HG02981 (cell line): ENCODE data around the gene RBM5.
A peak's percentile ranks its signal among the peaks of the same experiment; 100 is the strongest.
"Not testable (repeated sequence)": the region's sequence is repeated elsewhere in the genome, so short reads cannot be mapped to it uniquely, and the experiment has no call there.

ENCODE experiments used
- ATAC-seq: cut with Tn5 transposase; IDR thresholded peaks from one replicate; pipeline ENCODE4 v1.9.1; 2021; ENCODE audit warnings: mild to moderate bottlenecking, moderate library complexity; ENCODE audit not compliant: unreplicated experiment

Gene RBM5

DNA sequence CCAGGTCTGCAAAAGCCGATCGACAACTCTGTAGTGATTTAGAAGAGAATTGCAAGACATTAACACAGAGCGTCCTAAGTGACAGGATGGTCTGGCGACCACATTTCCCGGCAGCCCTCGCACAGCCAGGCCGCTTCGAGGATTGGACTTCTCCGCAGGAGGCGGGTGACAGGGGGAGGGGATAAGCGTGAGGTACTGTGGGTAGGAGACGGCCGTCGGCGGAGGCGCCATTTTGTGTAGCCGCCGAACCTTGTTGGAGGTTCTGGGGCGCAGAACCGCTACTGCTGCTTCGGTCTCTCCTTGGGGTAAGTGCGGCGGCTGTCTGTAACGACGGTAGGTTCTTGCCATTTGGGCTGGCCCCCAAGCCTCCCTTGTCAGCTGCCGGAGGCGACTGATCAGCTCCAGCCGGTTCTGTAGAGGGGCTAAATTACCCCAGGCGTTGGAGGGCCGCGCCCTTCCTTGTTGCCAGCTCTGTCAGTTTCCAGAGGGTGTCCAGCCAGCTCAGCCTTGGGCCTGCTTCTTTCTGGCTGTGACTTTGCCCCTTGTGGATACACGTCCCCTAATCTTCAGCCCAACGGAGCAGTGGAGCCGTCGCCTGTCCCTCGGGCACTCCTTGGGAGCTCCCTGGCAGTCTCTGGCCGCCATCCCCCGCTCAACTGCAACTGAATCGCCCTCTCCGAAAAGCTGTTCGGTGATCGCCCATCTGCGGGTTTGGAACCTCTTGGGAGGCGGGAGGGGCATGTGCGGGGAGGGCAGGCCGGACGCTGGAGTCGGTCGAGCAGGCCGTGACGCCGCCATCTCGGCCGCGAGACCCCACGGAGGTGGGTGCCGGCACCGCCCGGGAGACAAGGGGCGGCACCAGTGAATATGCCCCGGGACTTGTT lies at the start of gene RBM5:
RBM5 (plus strand) TSS at position 195 of the 884 bp plus-strand sequence. CDS start 1,516 bp downstream, outside the sequence.
- peak; percentile 97 for ATAC-seq

DNA sequence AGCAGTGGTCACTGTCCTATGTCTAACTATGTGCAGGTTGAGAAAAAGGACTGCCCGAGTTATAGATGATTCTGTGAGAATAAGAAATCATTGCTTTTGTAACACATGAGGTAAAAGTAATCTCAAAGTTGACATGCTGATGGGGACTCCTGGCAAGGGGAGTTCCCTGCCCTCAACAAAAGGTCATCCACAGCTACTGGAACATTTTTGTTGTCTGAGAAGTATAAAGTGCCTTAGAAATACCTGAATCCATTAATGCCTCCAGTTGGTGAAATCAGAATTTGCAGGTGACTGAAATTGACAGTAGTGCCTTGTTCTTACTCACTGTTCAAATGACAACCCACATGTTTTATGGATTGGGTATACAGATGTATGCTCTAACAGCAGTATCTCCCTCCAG lies 43.7 kb upstream of the RBM5 start:
- ATAC-seq = no peak

DNA sequence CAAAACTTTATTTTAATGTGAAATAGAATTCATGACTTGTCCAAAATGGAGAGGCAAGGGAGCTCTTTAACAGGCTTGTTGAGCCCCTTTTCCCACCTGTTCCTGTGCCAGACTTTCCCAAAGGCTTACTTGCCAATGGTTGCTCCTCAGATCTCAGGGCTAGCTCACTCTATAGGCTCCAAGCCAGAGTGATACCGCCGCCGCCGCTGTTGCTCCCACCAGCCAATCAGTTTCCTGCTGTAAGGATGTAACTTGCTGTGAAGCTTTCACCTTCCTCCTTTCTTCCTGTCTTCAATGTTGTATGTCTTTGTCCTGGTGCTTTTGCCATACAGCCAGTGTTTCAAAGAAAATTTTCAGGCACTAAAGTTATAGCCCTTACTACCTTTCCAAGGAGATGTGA lies 41.3 kb upstream of the RBM5 start:
- no peak for ATAC-seq

DNA sequence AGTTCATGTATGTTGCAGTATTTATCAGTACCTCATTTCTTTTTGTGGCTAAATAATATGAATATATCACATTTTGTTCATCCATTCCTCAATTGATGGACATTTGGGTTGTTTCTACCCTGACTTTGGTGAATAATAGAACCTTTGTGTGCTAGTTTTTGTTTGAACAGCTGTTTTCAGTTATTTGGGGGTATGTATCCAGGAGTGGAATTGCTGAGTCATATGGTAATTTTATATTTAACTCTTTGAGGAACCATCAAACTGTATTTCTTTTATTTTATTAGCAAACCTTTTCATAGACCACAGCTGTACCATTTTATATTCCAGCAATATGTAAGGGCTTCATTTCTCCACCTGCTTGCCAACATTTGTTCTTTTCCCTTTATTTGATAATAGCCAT lies 38.4 kb upstream of the RBM5 start:
- no peak for ATAC-seq

DNA sequence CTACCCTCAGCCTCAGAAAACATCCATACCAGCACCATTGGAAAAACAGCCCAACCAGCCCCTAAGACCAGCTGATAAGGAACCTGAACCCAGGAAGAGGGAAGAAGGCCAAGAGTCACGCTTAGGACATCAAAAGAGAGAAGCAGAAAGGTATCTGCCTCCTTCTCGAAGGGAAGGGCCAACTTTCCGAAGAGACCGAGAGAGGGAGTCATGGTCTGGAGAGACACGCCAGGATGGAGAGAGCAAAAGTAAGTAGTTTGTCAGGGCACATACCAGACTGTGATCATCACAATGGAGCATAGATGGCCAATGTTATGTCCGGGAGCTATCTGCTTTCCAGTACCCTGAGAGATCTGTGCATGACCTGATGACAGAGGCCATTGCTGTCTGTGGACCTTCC lies 31.0 kb upstream of the RBM5 start:
- ATAC-seq = no peak

DNA sequence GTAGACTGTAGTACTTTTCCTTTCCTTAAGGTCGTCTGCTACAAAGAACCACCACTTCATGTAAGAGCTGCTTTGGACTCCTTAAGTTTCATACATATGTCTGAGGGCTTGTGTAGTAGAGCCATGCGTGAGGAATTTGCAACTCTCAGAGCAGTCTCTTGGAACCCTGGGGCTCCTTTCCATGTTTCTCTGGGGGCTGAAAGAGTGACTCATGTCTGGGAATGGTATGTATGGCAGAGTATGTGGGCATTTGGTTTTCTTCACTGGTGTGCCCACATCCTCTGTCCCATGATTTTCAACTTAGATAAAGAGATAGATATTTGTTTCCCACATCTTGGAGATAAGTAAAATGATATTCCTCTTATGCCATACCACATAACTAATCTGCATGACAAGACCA lies 20.6 kb upstream of the RBM5 start:
- ATAC-seq = no peak

DNA sequence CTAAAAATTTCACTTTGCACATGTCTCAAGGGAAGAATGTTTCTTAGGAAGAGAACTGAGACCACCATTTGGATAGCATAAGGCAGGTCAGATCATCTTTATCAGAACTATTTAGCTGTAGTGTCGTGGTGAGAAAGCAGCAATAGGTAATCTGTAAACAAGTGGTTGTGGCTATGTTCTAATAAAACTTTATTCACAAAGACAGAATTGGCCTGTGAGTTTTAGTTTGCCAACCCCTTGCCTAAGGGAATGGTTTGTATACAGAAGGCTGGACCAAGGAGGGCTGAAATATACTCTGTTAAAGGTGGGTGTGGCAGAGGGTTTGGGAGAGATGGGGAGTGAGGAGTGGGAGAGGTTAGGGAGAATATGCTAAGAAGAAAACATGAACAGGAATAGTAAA lies 10.6 kb upstream of the RBM5 start:
- no peak for ATAC-seq

DNA sequence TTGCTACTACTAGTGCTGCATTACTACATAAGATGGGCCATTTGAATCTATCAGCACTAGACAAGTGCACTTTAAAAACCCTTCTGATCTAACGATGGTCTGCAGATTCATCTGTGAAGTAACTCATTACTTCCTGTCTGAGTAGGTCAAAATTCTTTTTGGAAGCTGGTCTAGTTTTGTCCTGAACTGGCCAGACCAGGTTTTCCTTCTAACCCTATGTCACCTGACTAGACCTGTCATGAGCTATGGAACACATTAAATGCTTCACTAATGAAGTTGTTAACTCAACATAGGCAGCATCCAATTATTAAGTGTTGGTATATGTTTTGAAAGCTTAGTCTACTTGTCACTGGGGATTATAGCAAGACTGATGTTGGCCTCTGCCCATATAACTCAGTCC lies 10.1 kb upstream of the RBM5 start:
- no peak for ATAC-seq

DNA sequence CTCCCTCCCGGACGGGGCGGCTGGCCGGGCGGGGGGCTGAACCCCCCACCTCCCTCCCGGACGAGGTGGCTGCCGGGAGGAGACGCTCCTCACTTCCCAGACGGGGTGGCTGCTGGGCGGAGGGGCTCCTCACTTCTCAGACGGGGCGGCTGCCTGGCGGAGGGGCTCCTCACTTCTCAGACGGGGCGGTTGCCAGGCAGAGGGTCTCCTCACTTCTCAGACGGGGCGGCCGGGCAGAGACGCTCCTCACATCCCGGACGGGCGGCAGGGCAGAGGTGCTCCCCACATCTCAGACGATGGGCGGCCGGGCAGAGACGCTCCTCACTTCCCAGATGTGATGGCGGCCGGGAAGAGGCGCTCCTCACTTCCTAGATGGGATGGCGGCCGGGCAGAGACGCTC lies 3.8 kb upstream of the RBM5 start:
- ATAC-seq = not testable (repeated sequence)

DNA sequence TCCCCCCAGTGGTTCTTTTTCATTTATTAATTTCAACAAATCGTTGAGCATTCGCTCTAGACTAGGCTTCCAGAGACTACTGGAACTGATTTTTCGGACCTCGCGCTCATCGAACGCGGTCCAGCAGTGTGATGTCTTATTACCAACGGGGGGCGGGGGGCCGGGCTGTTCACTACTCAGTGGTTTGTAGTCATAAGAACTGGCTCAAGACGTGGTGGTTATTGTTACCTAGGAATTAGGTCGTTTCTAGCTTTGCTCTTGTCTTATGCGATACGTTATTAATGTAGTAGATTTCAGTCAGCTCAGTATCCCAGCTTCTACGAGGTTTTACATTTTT lies 858 bp downstream of the RBM5 start:
- no peak for ATAC-seq

DNA sequence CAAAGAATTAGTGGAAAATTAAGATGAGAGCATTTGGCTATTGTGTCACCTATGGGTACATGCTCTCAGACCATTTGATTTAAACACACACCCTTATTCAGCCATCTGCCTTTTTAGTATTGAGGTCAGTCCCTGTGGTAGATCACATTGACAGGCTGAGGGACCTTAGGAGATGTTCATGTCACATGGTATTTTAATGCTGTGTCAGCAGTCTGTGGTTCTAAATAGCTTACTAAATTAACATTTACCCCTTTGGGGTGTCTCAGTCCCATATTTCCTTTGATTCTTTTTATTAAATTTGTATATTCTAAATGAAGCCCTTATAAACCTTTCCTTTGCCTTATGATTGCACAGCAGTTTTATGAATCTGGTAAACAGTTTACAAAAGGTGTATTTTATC lies 2.3 kb downstream of the RBM5 start:
- no peak for ATAC-seq

DNA sequence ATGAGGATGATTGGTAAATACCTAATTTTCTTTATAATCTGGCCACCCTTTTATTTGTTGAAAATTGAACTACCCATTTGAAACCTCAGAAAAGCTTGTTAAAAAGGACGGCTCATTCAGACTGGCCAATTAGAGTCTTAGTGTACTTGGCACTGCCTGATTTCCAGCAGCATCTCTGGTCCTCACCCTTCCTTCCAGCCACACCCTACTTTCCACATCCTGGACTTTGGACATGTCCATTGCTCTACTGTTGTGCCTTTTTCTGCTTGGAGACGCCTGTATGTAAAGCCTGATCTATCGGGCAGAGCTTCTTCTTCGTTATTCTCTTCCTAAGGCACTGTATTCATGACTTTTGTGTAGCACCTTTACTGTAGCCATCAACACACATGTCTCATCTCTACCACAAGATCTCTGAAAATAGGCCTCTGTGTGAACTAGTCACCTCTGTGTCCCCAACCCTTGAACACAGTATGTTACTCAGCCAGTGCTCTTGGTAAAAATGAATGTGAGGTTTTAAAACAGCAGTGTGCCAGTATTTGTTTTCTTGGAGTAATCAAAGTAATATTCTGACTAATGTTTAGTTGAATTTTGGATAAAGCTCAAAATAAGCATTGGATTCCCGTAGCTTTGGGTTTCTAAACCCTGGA lies 6.8 kb downstream of the RBM5 start:
- ATAC-seq = no peak

DNA sequence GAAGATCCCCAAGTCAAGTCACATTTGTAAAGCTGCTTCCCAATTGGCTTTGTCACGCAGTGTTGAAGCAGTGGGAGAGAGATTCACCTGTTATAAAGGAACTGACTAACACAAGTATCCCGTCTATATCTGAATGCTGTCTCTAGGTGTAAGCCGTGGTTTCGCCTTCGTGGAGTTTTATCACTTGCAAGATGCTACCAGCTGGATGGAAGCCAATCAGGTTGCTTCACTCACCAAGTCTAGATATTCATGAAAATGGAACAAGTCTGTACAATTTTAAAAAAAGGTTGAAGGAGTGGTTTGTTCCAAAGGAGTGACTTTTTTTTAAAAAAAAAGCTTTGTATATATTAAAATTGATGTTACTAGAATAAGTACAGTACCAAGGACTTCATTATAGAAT lies 11.7 kb downstream of the RBM5 start:
- ATAC-seq = no peak

DNA sequence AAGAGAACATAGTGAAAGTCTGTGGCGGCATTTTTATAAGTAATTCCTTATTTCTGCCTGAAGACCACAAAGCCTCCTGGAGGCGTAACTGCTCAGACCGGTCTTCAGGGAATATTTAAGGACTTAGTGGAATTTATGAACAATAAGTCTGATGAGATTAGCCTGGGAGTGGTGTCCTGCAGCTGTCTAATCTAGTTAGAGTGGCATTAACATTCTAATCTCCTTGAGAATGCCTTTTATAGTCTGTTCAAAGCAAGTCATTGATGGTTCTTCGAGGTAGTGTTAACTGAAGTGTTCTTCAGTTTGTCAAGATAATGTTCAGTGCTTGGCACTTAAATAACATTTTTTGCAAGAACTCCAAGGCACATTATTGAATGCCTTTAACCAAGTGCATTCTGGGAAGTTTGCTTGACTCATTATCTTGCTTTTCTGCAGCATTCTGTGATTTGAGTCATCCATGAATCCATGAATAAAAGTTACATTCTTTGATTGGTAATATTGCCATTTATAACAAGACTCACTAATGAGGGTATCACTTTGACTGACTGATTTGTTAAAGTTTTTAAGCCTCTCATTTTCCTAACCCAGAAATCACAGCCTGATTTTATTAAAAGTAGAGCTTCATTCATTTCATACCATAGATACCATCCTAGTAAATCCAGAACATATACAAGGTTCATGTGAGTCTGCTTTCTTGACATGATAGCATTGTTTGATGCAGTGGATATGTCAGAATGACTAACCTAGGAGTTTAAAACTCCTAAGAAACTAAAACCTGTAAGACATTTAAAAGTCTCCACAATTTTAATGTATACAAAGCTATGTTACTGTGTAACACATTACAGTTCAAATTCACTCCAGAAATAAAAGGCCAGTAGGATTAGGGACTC lies 12.5 kb downstream of the RBM5 start:
- no peak for ATAC-seq

DNA sequence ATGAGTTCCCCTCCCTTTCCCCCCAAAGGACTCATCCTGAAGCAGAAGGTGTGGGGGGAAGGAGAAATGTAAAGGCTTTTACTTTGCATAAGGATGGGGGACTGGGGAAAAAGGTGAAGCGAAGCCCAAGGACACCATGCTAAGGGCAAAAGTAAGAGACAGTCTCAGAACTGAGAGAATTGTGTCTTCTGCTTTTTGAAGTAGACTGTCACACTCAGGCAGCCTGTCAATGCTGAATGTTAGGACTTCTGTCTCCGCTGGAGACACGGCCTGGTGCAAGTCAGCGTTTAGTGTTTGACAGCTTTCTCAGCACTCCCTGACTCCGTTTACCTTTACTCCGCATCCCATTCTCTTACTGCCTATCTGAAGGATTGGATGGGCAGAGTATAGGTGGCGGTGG lies 13.8 kb downstream of the RBM5 start:
- ATAC-seq = no peak

DNA sequence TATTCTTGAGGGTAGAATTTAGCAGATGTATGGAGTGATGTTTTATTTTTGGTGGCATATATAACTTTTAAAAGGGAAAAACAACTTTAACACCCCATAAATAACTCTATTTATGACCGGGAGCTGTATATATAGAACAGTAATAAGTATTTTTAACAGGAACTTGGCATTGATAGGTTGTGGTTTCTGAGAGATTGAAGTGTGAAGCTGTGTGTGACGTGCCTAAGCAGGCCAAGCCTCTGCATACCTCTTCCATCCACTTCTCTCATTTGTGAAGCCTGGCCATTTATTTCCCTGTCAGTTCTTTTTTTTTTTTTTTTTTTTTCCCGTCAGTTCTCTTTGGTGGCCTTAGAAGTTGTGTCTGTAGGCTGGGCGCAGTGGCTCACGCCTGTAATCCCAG lies 23.0 kb downstream of the RBM5 start:
- ATAC-seq = no peak

DNA sequence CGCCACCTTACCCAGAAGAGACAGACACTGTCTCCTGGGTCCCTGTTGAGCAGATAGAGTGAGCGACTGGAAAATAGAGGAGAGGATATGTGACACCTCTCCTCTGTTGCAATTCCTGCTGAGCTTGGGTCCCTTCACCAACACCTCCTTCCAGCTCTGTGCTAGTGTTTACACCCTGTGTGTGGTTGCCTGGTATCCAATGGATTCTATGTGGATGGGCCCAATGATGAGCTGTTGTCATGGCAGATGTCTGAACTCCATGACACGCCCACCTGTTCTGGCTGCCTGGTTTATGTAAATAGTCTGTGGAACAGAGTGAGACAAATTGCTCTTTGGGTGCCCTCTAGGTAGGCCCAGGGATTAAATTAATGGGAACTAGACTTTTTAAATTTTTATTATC lies 23.7 kb downstream of the RBM5 start:
- ATAC-seq = no peak

DNA sequence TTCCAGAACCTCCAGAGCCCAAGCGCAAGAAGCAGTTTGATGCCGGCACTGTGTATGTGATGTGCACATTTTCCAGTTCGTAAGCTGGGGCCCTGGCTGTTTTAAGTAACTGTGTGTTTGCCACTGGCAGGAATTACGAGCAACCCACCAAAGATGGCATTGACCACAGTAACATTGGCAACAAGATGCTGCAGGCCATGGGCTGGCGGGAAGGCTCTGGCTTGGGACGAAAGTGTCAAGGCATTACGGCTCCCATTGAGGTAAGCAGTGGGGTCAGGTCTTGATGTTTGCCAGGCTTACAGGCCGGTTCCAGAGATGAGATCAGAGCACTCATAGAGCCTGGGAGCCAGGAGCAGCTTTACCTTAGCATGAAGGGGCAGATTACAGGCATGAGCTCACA lies 28.4 kb downstream of the RBM5 start:
- no peak for ATAC-seq

DNA sequence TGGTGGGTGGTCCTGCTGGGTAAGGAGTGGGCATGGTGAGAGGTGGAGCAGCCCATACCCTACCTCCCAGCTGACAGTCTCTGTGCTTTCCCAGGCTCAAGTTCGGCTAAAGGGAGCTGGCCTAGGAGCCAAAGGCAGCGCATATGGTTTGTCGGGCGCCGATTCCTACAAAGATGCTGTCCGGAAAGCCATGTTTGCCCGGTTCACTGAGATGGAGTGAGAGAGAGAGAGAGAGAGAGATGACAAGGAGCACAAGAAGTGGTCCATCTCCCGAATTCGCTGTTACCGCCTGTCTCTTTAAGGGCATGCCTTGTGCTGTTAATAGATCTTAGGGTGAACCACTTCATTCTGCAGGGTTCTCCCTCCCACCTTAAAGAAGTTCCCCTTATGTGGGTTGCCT lies 29.5 kb downstream of the RBM5 start:
- ATAC-seq = no peak

DNA sequence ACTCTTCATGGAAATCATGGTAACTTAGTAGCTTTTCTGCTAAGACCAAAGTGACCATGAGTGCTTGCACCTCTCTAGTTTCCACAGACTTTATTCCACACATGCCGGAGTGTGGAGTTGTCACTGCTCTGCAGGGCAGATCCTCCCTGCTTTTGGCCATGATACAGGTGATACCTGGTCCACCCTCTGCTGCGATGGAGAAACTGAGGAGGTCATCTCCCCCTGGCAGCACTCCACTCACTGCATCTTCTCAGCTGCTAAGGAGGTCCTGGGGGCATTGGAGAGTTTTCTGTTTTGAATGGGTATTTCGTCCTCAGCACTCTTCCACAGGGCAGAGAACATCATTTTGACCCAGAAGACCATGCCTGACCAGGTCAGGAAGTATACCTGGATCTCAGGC lies 31.1 kb downstream of the RBM5 start:
- no peak for ATAC-seq

DNA sequence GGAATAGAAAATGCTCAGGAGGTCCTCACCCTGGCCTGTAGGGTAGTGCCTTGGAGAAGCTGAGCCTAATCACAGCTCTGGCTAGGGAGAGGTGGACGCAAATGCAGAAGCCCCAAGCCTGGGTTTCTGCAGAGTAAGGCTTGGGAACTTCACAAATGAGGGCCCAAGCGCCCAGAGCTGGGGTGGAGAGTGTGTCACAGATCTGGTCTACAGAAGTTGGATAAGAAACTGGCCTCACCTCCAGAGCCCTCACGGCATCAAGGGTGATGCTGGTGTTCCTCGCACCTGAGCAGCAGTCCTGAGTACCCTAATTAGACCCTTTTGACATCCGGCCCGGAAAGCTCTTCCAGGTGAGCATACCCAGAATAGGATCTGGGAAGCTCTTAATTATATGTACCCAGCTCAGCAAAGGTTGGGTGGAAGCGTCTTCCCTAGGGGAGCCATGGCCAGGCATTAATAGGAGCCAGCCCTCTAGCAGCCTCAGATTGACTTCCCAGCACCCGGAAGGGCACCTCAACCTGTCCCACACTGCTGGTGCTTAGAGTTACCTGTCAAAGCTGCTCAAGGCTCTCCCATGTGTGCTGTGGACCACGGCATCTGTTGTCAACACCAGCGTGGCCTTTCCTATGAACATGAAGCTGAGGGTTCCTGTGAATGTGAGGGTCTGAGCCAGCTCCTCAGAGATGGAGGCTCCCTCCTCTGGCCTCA lies 31.8 kb downstream of the RBM5 start:
- no peak for ATAC-seq
